ENCODE measurements around the gene AKAIN1.

AKAIN1 gene

GRCh38 chr18:5196253-5197031 is 615 bp downstream of the AKAIN1 start:
- Histone ChIP-seq H3K4me3 (ENCODE audit: low read length in 2 of 2) (no peak overlapping the region), H3K27ac (ENCODE audit: low read length) (no peak overlapping the region), H3K4me1 (ENCODE audit: control insufficient read depth, insufficient read depth, low read length) (no peaks in the 10 kb centered on the region), H3K9ac (ENCODE audit: low read length in 2 of 2) (no peak overlapping the region), H3K27me3 (ENCODE audit: control insufficient read depth in 1 of 2, insufficient read depth in 2 of 2, low read length in 2 of 2) (peaks cover 30 to 44% of the 10 kb centered on the region in 2 donors), H3K36me3 (ENCODE audit: control insufficient read depth in 2 of 2, insufficient read depth in 2 of 2, low read length in 2 of 2) (no peaks in the 10 kb centered on the region), H3K9me3 (ENCODE audit: control insufficient read depth in 2 of 2, low read length in 2 of 2) (peaks cover 0 to 5% of the 10 kb centered on the region in 2 donors)

GRCh38 chr18:5195656-5196055 is 1.4 kb downstream of the AKAIN1 start:
- Histone ChIP-seq H3K4me1 (ENCODE audit: control insufficient read depth, insufficient read depth, low read length) (no peaks in the 10 kb centered on the region), H3K9me3 (ENCODE audit: control insufficient read depth in 2 of 2, low read length in 2 of 2) (peaks cover 0 to 5% of the 10 kb centered on the region in 2 donors), H3K4me3 (ENCODE audit: low read length in 2 of 2) (no peak overlapping the region), H3K9ac (ENCODE audit: low read length in 2 of 2) (no peak overlapping the region), H3K27ac (ENCODE audit: low read length) (no peak overlapping the region), H3K36me3 (ENCODE audit: control insufficient read depth in 2 of 2, insufficient read depth in 2 of 2, low read length in 2 of 2) (no peaks in the 10 kb centered on the region), H3K27me3 (ENCODE audit: control insufficient read depth in 1 of 2, insufficient read depth in 2 of 2, low read length in 2 of 2) (peaks cover 29 to 44% of the 10 kb centered on the region in 2 donors)

- H3K4me1 ChIP-seq (ENCODE audit: control insufficient read depth, insufficient read depth, low read length): no peaks in the 10 kb centered on the region
- H3K9me3 ChIP-seq (ENCODE audit: control insufficient read depth in 2 of 2, low read length in 2 of 2): no peaks in the 10 kb centered on the region
- no peaks in the 10 kb centered on the region for H3K36me3 ChIP-seq (ENCODE audit: control insufficient read depth in 2 of 2, insufficient read depth in 2 of 2, low read length in 2 of 2)
- H3K9ac ChIP-seq (ENCODE audit: low read length in 2 of 2): no peak overlapping the region
- no peaks in the 10 kb centered on the region for H3K27me3 ChIP-seq (ENCODE audit: control insufficient read depth in 1 of 2, insufficient read depth in 2 of 2, low read length in 2 of 2)
- H3K27ac ChIP-seq (ENCODE audit: low read length): no peak overlapping the region
- H3K4me3 ChIP-seq (ENCODE audit: low read length in 2 of 2): no peak overlapping the region
These were observed 16.8 kb downstream of the AKAIN1 start for GRCh38 chr18:5180254-5180653.

- H3K4me3 ChIP-seq (ENCODE audit: low read length in 2 of 2): no peak overlapping the region
- H3K4me1 ChIP-seq (ENCODE audit: control insufficient read depth, insufficient read depth, low read length): no peaks in the 10 kb centered on the region
- H3K36me3 ChIP-seq (ENCODE audit: control insufficient read depth in 2 of 2, insufficient read depth in 2 of 2, low read length in 2 of 2): no peaks in the 10 kb centered on the region
- no peaks in the 10 kb centered on the region for H3K9me3 ChIP-seq (ENCODE audit: control insufficient read depth in 2 of 2, low read length in 2 of 2)
- no peaks in the 10 kb centered on the region for H3K27me3 ChIP-seq (ENCODE audit: control insufficient read depth in 1 of 2, insufficient read depth in 2 of 2, low read length in 2 of 2)
- no peak overlapping the region for H3K27ac ChIP-seq (ENCODE audit: low read length)
- H3K9ac ChIP-seq (ENCODE audit: low read length in 2 of 2): no peak overlapping the region
These were observed 18.5 kb downstream of the AKAIN1 start for GRCh38 chr18:5178519-5178918.

GRCh38 chr18:5175378-5175777 is 21.7 kb downstream of the AKAIN1 start:
- Histone ChIP-seq H3K4me1 (ENCODE audit: control insufficient read depth, insufficient read depth, low read length) (no peaks in the 10 kb centered on the region), H3K27me3 (ENCODE audit: control insufficient read depth in 1 of 2, insufficient read depth in 2 of 2, low read length in 2 of 2) (no peaks in the 10 kb centered on the region), H3K27ac (ENCODE audit: low read length) (no peak overlapping the region)

GRCh38 chr18:5173646-5174045 is 23.4 kb downstream of the AKAIN1 start:
- H3K27ac ChIP-seq (ENCODE audit: low read length): no peak overlapping the region
- H3K9ac ChIP-seq (ENCODE audit: low read length in 2 of 2): no peak overlapping the region
- no peaks in the 10 kb centered on the region for H3K36me3 ChIP-seq (ENCODE audit: control insufficient read depth in 2 of 2, insufficient read depth in 2 of 2, low read length in 2 of 2)

More at GRCh38 chr18:5175378-5175777, 21.7 kb downstream of the AKAIN1 start:
- no peaks in the 10 kb centered on the region for H3K36me3 ChIP-seq (ENCODE audit: control insufficient read depth in 2 of 2, insufficient read depth in 2 of 2, low read length in 2 of 2)
- H3K9ac ChIP-seq (ENCODE audit: low read length in 2 of 2): no peak overlapping the region
- no peaks in the 10 kb centered on the region for H3K9me3 ChIP-seq (ENCODE audit: control insufficient read depth in 2 of 2, low read length in 2 of 2)
- H3K4me3 ChIP-seq (ENCODE audit: low read length in 2 of 2): no peak overlapping the region

GRCh38 chr18:5173236-5173635 is 23.8 kb downstream of the AKAIN1 start:
- no peaks in the 10 kb centered on the region for H3K9me3 ChIP-seq (ENCODE audit: control insufficient read depth in 2 of 2, low read length in 2 of 2)

More at GRCh38 chr18:5173646-5174045, 23.4 kb downstream of the AKAIN1 start:
- no peaks in the 10 kb centered on the region for H3K4me1 ChIP-seq (ENCODE audit: control insufficient read depth, insufficient read depth, low read length)
- H3K4me3 ChIP-seq (ENCODE audit: low read length in 2 of 2): no peak overlapping the region
- no peaks in the 10 kb centered on the region for H3K27me3 ChIP-seq (ENCODE audit: control insufficient read depth in 1 of 2, insufficient read depth in 2 of 2, low read length in 2 of 2)
- H3K9me3 ChIP-seq (ENCODE audit: control insufficient read depth in 2 of 2, low read length in 2 of 2): no peaks in the 10 kb centered on the region

GRCh38 chr18:5167831-5168230 is 29.2 kb downstream of the AKAIN1 start:
- H3K27me3 ChIP-seq (ENCODE audit: control insufficient read depth in 1 of 2, insufficient read depth in 2 of 2, low read length in 2 of 2): no peaks in the 10 kb centered on the region
- no peaks in the 10 kb centered on the region for H3K36me3 ChIP-seq (ENCODE audit: control insufficient read depth in 2 of 2, insufficient read depth in 2 of 2, low read length in 2 of 2)
- H3K4me3 ChIP-seq (ENCODE audit: low read length in 2 of 2): no peak overlapping the region
- H3K9ac ChIP-seq (ENCODE audit: low read length in 2 of 2): no peak overlapping the region
- H3K27ac ChIP-seq (ENCODE audit: low read length): no peak overlapping the region
- H3K9me3 ChIP-seq (ENCODE audit: control insufficient read depth in 2 of 2, low read length in 2 of 2): no peaks in the 10 kb centered on the region
- no peaks in the 10 kb centered on the region for H3K4me1 ChIP-seq (ENCODE audit: control insufficient read depth, insufficient read depth, low read length)

More at GRCh38 chr18:5173236-5173635, 23.8 kb downstream of the AKAIN1 start:
- Histone ChIP-seq H3K27me3 (ENCODE audit: control insufficient read depth in 1 of 2, insufficient read depth in 2 of 2, low read length in 2 of 2) (no peaks in the 10 kb centered on the region), H3K4me1 (ENCODE audit: control insufficient read depth, insufficient read depth, low read length) (no peaks in the 10 kb centered on the region), H3K4me3 (ENCODE audit: low read length in 2 of 2) (no peak overlapping the region), H3K36me3 (ENCODE audit: control insufficient read depth in 2 of 2, insufficient read depth in 2 of 2, low read length in 2 of 2) (no peaks in the 10 kb centered on the region), H3K9ac (ENCODE audit: low read length in 2 of 2) (no peak overlapping the region), H3K27ac (ENCODE audit: low read length) (no peak overlapping the region)

- Histone ChIP-seq H3K9ac (ENCODE audit: low read length in 2 of 2) (no peak overlapping the region), H3K9me3 (ENCODE audit: control insufficient read depth in 2 of 2, low read length in 2 of 2) (no peaks in the 10 kb centered on the region), H3K27me3 (ENCODE audit: control insufficient read depth in 1 of 2, insufficient read depth in 2 of 2, low read length in 2 of 2) (no peaks in the 10 kb centered on the region), H3K4me1 (ENCODE audit: control insufficient read depth, insufficient read depth, low read length) (no peaks in the 10 kb centered on the region), H3K36me3 (ENCODE audit: control insufficient read depth in 2 of 2, insufficient read depth in 2 of 2, low read length in 2 of 2) (no peaks in the 10 kb centered on the region), H3K27ac (ENCODE audit: low read length) (no peak overlapping the region), H3K4me3 (ENCODE audit: low read length in 2 of 2) (no peak overlapping the region)
These were observed 30.3 kb downstream of the AKAIN1 start for GRCh38 chr18:5166606-5167280.

- no peaks in the 10 kb centered on the region for H3K4me1 ChIP-seq (ENCODE audit: control insufficient read depth, insufficient read depth, low read length)
- H3K36me3 ChIP-seq (ENCODE audit: control insufficient read depth in 2 of 2, insufficient read depth in 2 of 2, low read length in 2 of 2): no peaks in the 10 kb centered on the region
- no peak overlapping the region for H3K4me3 ChIP-seq (ENCODE audit: low read length in 2 of 2)
- H3K9ac ChIP-seq (ENCODE audit: low read length in 2 of 2): no peak overlapping the region
- H3K9me3 ChIP-seq (ENCODE audit: control insufficient read depth in 2 of 2, low read length in 2 of 2): no peaks in the 10 kb centered on the region
- no peak overlapping the region for H3K27ac ChIP-seq (ENCODE audit: low read length)
- no peaks in the 10 kb centered on the region for H3K27me3 ChIP-seq (ENCODE audit: control insufficient read depth in 1 of 2, insufficient read depth in 2 of 2, low read length in 2 of 2)
These were observed 32.2 kb downstream of the AKAIN1 start for GRCh38 chr18:5164903-5165302.

- H3K27ac ChIP-seq (ENCODE audit: low read length): no peak overlapping the region
- no peak overlapping the region for H3K9ac ChIP-seq (ENCODE audit: low read length in 2 of 2)
- H3K36me3 ChIP-seq (ENCODE audit: control insufficient read depth in 2 of 2, insufficient read depth in 2 of 2, low read length in 2 of 2): no peaks in the 10 kb centered on the region
- H3K4me3 ChIP-seq (ENCODE audit: low read length in 2 of 2): no peak overlapping the region
- no peaks in the 10 kb centered on the region for H3K9me3 ChIP-seq (ENCODE audit: control insufficient read depth in 2 of 2, low read length in 2 of 2)
- no peaks in the 10 kb centered on the region for H3K27me3 ChIP-seq (ENCODE audit: control insufficient read depth in 1 of 2, insufficient read depth in 2 of 2, low read length in 2 of 2)
- H3K4me1 ChIP-seq (ENCODE audit: control insufficient read depth, insufficient read depth, low read length): no peaks in the 10 kb centered on the region
These were observed 34.9 kb downstream of the AKAIN1 start for GRCh38 chr18:5162111-5162510.

All from stomach smooth muscle (tissue), 2 donors.